Measurements from ENCODE around the gene KBTBD3. TPM values are rescaled to one million over a fixed set of nuclear protein-coding genes. Genes with fewer than 3 reads are reported as not detected.

Gene KBTBD3
- total RNA-seq, 1 experiment from 2014 or later, result 5.6 TPM

DNA sequence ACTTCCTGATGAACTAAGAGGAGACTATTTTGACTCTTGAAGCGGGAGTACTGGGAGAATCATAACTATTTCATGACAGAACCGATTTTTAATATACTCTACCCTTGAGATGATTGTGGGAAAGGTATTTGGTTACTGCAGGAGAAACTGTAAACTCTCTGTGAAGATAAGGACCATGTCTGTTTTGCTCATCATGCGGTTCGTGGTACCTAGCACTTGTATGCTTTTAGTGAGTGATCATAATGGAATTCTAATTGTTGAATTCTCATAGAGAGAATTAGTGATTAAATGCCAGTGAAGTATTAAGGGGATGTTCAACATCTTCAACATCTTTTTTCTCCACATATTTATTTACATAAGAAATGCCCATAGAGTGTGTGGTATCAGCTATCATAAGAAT lies 11.7 kb upstream of the KBTBD3 start:
- ChIA-PET CTCF (interaction anchor here (0.5 kb wide), 1 partner anchor 66 kb away, joined by 4 read pairs; no protein-coding TSS in a partner anchor), POLR2A (no interaction called here)
- no peaks in the 10 kb centered on the region for H3K9me3 Mint-ChIP-seq (ENCODE audit: unreplicated experiment)
- TF ChIP-seq, protein P1, sequence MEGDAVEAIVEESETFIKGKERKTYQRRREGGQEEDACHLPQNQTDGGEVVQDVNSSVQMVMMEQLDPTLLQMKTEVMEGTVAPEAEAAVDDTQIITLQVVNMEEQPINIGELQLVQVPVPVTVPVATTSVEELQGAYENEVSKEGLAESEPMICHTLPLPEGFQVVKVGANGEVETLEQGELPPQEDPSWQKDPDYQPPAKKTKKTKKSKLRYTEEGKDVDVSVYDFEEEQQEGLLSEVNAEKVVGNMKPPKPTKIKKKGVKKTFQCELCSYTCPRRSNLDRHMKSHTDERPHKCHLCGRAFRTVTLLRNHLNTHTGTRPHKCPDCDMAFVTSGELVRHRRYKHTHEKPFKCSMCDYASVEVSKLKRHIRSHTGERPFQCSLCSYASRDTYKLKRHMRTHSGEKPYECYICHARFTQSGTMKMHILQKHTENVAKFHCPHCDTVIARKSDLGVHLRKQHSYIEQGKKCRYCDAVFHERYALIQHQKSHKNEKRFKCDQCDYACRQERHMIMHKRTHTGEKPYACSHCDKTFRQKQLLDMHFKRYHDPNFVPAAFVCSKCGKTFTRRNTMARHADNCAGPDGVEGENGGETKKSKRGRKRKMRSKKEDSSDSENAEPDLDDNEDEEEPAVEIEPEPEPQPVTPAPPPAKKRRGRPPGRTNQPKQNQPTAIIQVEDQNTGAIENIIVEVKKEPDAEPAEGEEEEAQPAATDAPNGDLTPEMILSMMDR (IDR thresholded peaks at IDR 0.05; ENCODE audit: insufficient read depth in 1 of 2, low read depth in 1 of 2, low read length in 1 of 2, severe bottlenecking in 1 of 2, unreplicated experiment in 1 of 2), result no peak
- no peak overlapping the region for H3K4me3 Mint-ChIP-seq (ENCODE audit: unreplicated experiment)
- intact Hi-C loops (cut with micrococcal nuclease; ENCODE audit: unreplicated experiment), result loop anchor here (1.0 to 5.0 kb wide), 6 partner anchors 44 to 948 kb away; no protein-coding TSS in a partner anchor
- no peak overlapping the region for H3K27ac Mint-ChIP-seq (ENCODE audit: unreplicated experiment)
- Histone ChIP-seq H3K4me1 (peaks cover 6% of the 10 kb centered on the region), H3K9me3 (no peaks in the 10 kb centered on the region), H3K36me3 (ENCODE audit: control insufficient read depth, insufficient read depth, low read length) (peaks cover 6% of the 10 kb centered on the region), H3K27me3 (replicated peaks; ENCODE audit: control insufficient read depth, insufficient read depth, low read length) (no peaks in the 10 kb centered on the region), H3K4me3 (ENCODE audit: low read depth, low read length) (no peak overlapping the region)
- H3K36me3 Mint-ChIP-seq (ENCODE audit: insufficient read depth, unreplicated experiment), result peaks cover 74% of the 10 kb centered on the region
- DNase-seq, result no peak
- no TSS peak for BruUV-seq (replicated peaks)
- peaks cover 25% of the 10 kb centered on the region for H3K4me1 Mint-ChIP-seq (ENCODE audit: low read depth, unreplicated experiment)
- no peaks in the 10 kb centered on the region for H3K27me3 Mint-ChIP-seq (ENCODE audit: insufficient read depth, unreplicated experiment)

DNA sequence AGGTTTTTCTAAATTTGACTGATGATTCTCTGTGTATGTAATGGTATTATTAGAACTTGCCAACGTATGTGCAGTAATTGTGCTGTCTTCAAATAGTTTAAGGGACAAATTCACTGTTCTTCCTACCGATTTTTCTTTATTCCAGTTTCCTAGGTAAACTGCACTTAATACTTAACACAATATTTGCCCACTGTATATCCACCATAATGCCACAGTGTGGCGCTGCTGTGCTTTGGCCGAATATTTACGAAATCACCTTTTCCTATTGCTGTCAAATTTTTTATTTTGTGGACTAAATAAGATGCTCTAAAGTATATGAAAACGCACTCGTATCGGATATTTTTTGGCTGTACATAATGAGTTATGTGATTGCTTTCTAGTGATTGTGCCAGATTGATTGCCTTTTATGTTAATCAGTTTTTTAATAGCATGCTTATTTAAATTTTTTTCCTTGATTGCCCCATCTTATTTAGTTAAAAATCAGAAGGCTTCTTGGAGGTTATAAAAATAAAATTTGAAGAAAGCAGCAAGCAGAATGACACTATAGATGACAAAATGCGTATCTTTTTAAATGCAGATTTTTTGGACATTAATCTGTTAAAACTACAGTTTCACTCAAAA lies 10.8 kb upstream of the KBTBD3 start:
- Histone ChIP-seq H3K9me3 (no peaks in the 10 kb centered on the region), H3K4me3 (ENCODE audit: low read depth, low read length) (no peak overlapping the region), H3K36me3 (ENCODE audit: control insufficient read depth, insufficient read depth, low read length) (peaks cover 6% of the 10 kb centered on the region), H3K27me3 (replicated peaks; ENCODE audit: control insufficient read depth, insufficient read depth, low read length) (no peaks in the 10 kb centered on the region), H3K4me1 (peaks cover 6% of the 10 kb centered on the region)
- Mint-ChIP-seq H3K27ac (ENCODE audit: unreplicated experiment) (no peak overlapping the region), H3K9me3 (ENCODE audit: unreplicated experiment) (no peaks in the 10 kb centered on the region), H3K27me3 (ENCODE audit: insufficient read depth, unreplicated experiment) (no peaks in the 10 kb centered on the region), H3K36me3 (ENCODE audit: insufficient read depth, unreplicated experiment) (peaks cover 73% of the 10 kb centered on the region), H3K4me1 (ENCODE audit: low read depth, unreplicated experiment) (peaks cover 25% of the 10 kb centered on the region), H3K4me3 (ENCODE audit: unreplicated experiment) (no peak overlapping the region)
- ChIA-PET POLR2A (no interaction called here), CTCF (interaction anchor here (0.6 to 2.1 kb wide), 3 partner anchors 9 to 1370 kb away, joined by 3 to 6 read pairs (median 4); partner anchors contain the start of gene CWF19L2)
- TF ChIP-seq, protein P1 (IDR thresholded peaks at IDR 0.05; ENCODE audit: insufficient read depth in 1 of 2, low read depth in 1 of 2, low read length in 1 of 2, severe bottlenecking in 1 of 2, unreplicated experiment in 1 of 2), result peak; percentile 96 to 99
- peak; percentile 57 to 70 for DNase-seq
- intact Hi-C loops (cut with micrococcal nuclease; ENCODE audit: unreplicated experiment), result loop anchor here (1.0 to 5.0 kb wide), 5 partner anchors 45 to 949 kb away; no protein-coding TSS in a partner anchor
- no TSS peak for BruUV-seq (replicated peaks)

DNA sequence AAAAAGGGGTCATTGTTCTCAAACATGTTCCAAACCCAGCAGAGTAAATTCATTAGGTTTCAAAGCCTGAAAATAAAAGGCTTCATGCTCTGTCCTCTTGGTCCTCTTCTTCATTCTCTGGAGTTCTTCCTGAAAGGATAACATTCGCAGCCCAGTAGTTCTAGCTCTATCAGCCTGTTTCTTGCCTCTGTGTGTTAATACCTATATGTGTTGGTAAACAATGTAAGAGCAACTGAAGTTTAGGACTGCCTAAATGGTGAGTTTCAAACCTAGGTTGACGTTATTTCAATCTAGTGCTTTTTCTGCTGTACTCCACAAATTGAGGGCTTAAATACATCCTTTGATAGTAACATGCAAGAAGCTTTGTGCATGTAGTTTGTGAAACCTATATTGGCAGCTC lies 9.7 kb upstream of the KBTBD3 start:
- Mint-ChIP-seq H3K4me1 (ENCODE audit: low read depth, unreplicated experiment) (peaks cover 25% of the 10 kb centered on the region), H3K36me3 (ENCODE audit: insufficient read depth, unreplicated experiment) (peaks cover 72% of the 10 kb centered on the region), H3K27me3 (ENCODE audit: insufficient read depth, unreplicated experiment) (no peaks in the 10 kb centered on the region), H3K4me3 (ENCODE audit: unreplicated experiment) (no peak overlapping the region), H3K27ac (ENCODE audit: unreplicated experiment) (peak overlapping the region; percentile 10), H3K9me3 (ENCODE audit: unreplicated experiment) (no peaks in the 10 kb centered on the region)
- Histone ChIP-seq H3K4me3 (ENCODE audit: low read depth, low read length) (no peak overlapping the region), H3K9me3 (no peaks in the 10 kb centered on the region), H3K27me3 (replicated peaks; ENCODE audit: control insufficient read depth, insufficient read depth, low read length) (no peaks in the 10 kb centered on the region), H3K36me3 (ENCODE audit: control insufficient read depth, insufficient read depth, low read length) (peaks cover 3% of the 10 kb centered on the region), H3K4me1 (peaks cover 6% of the 10 kb centered on the region)
- ChIA-PET POLR2A (interaction anchor here (1.5 kb wide), 1 partner anchor 10 kb away, joined by 4 read pairs; the partner anchor contains the start of genes AASDHPPT and KBTBD3), CTCF (interaction anchor here (0.8 to 2.1 kb wide), 2 partner anchors 10 to 69 kb away, joined by 6 read pairs; partner anchors contain the start of genes AASDHPPT and KBTBD3)
- intact Hi-C loops (cut with micrococcal nuclease; ENCODE audit: unreplicated experiment), result loop anchor here (5.0 kb wide), 2 partner anchors 190 to 630 kb away; no protein-coding TSS in a partner anchor
- DNase-seq, result no peak
- no TSS peak for BruUV-seq (replicated peaks)
- TF ChIP-seq, protein P1 (IDR thresholded peaks at IDR 0.05; ENCODE audit: insufficient read depth in 1 of 2, low read depth in 1 of 2, low read length in 1 of 2, severe bottlenecking in 1 of 2, unreplicated experiment in 1 of 2), result no peak

Data from Caco-2 (cell line).